ENCODE measurements around the gene AGT. TPM values are rescaled to one million over a fixed set of nuclear protein-coding genes. Genes with fewer than 3 reads are reported as not detected.
A peak's percentile ranks its signal among the peaks of the same experiment; 100 is the strongest.

Gene AGT
- total RNA-seq, 4 donors from 2014 or later, result 17.3 to 49.6 (median 34.5) TPM

DNA sequence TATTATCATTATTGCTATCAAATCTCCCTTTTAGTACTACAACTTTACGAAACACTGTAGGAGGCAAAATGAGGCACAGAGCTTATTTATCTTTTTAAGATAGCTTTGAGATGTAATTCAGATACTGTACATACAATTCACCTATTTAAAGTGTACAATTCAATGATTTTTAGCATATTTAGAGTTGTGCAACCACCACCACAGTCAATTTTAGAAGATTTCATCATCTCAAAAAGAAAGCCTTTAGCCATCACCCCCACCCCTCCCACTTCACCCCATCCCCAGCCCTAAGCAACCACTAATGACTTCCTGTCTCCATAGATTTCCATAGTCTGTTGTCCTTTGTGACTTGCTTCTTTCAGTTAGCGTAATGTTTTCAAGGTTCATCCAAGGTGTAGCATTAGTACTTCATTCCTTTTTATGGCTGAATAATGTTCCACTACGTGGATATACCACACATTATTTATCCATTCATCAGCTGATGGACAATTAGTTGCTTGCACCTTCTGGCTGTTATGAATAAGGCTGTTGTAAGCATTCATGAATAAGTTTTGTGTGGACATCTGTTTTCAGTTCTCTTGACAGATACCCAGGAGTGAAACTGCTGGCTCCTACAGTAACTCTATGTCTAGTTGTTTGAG lies 23.8 kb upstream of the AGT start:
- no peak for TF ChIP-seq POLR2A (IDR thresholded peaks at IDR 0.05)
- TF ChIP-seq, protein P1, sequence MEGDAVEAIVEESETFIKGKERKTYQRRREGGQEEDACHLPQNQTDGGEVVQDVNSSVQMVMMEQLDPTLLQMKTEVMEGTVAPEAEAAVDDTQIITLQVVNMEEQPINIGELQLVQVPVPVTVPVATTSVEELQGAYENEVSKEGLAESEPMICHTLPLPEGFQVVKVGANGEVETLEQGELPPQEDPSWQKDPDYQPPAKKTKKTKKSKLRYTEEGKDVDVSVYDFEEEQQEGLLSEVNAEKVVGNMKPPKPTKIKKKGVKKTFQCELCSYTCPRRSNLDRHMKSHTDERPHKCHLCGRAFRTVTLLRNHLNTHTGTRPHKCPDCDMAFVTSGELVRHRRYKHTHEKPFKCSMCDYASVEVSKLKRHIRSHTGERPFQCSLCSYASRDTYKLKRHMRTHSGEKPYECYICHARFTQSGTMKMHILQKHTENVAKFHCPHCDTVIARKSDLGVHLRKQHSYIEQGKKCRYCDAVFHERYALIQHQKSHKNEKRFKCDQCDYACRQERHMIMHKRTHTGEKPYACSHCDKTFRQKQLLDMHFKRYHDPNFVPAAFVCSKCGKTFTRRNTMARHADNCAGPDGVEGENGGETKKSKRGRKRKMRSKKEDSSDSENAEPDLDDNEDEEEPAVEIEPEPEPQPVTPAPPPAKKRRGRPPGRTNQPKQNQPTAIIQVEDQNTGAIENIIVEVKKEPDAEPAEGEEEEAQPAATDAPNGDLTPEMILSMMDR (IDR thresholded peaks at IDR 0.05 in 4 of 5, conservative IDR thresholded peaks at IDR 0.05 in 1 of 5), result no peak
- no peak overlapping the region for H3K4me3 ChIP-seq
- no peak for DNase-seq
- no peaks in the 10 kb centered on the region for H3K27me3 ChIP-seq
- H3K36me3 ChIP-seq, result no peaks in the 10 kb centered on the region
- intact Hi-C loops (cut with DNase I; ENCODE audit: low total_unique reads) (no loop called here), in situ Hi-C loops (cut with MboI; ENCODE audit: low sequenced_read_pairs in 4 of 4) (no loop called here)
- H3K9me3 ChIP-seq, result no peaks in the 10 kb centered on the region
- no peak overlapping the region for H3K27ac ChIP-seq
- no peak for ATAC-seq
- no peaks in the 10 kb centered on the region for H3K4me1 ChIP-seq

DNA sequence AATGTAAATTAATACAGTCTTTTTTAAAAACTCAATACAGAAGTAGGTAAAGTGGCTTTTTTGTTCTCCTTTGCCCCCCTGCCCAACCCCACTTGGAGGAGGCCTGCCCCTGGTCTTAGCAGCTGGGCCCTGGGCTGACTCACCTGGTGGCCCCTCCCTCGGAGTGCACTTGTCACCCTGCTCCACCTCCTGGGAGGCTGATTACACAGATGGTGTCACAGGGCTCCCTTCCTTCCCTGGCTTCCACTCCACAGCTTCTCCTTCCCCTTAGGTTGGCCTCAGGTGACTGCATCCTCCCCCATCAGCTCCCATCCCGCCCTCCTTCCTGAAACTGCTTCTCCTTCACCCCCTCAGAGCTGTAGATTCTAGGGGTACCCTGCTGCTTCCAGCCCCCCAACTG lies 21.5 kb upstream of the AGT start:
- Histone ChIP-seq H3K4me3 (no peak overlapping the region), H3K27me3 (no peaks in the 10 kb centered on the region), H3K36me3 (no peaks in the 10 kb centered on the region), H3K9me3 (no peaks in the 10 kb centered on the region), H3K4me1 (peaks cover 5 to 10% of the 10 kb centered on the region in 2 donors), H3K27ac (no peak overlapping the region)
- no peak for ATAC-seq
- in situ Hi-C loops (cut with MboI; ENCODE audit: low sequenced_read_pairs in 4 of 4) (no loop called here), intact Hi-C loops (cut with DNase I; ENCODE audit: low total_unique reads) (no loop called here)
- DNase-seq, result no peak
- TF ChIP-seq, protein P1 (IDR thresholded peaks at IDR 0.05 in 4 of 5, conservative IDR thresholded peaks at IDR 0.05 in 1 of 5), result no peak
- TF ChIP-seq POLR2A (IDR thresholded peaks at IDR 0.05), result no peak

DNA sequence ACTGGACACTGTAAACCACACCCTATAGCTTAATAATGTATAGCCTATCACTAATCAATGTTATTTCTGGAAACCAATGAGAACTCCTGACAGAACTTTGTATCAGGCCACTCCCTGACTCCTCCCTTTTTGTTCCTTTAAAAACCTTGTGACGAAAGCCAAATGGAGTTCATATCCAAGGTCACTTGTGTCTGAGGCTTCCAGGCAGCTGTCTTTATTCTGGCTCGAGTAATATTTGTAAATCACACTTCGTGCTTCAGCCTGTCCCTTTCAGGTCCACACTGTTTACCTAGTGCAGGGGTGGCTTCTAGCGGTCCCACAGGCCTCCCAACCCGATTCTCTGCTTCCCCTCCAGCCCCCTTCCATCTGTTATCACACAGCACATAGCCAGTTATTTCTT lies 17.1 kb upstream of the AGT start:
- no peak for TF ChIP-seq POLR2A (IDR thresholded peaks at IDR 0.05)
- TF ChIP-seq, protein P1 (IDR thresholded peaks at IDR 0.05 in 4 of 5, conservative IDR thresholded peaks at IDR 0.05 in 1 of 5), result no peak
- no peak overlapping the region for H3K4me3 ChIP-seq
- no peaks in the 10 kb centered on the region for H3K27me3 ChIP-seq
- H3K27ac ChIP-seq, result peak overlapping the region; percentile 71 to 86 (median 79)
- no peaks in the 10 kb centered on the region for H3K36me3 ChIP-seq
- peak; percentile 38 to 55 for DNase-seq
- H3K9me3 ChIP-seq, result no peaks in the 10 kb centered on the region
- in situ Hi-C loops (cut with MboI; ENCODE audit: low sequenced_read_pairs in 4 of 4), result no loop called here
- peaks cover 16 to 27% of the 10 kb centered on the region in 2 donors for H3K4me1 ChIP-seq
- intact Hi-C loops (cut with DNase I; ENCODE audit: low total_unique reads), result no loop called here
- peak; percentile 92 to 99 for ATAC-seq

DNA sequence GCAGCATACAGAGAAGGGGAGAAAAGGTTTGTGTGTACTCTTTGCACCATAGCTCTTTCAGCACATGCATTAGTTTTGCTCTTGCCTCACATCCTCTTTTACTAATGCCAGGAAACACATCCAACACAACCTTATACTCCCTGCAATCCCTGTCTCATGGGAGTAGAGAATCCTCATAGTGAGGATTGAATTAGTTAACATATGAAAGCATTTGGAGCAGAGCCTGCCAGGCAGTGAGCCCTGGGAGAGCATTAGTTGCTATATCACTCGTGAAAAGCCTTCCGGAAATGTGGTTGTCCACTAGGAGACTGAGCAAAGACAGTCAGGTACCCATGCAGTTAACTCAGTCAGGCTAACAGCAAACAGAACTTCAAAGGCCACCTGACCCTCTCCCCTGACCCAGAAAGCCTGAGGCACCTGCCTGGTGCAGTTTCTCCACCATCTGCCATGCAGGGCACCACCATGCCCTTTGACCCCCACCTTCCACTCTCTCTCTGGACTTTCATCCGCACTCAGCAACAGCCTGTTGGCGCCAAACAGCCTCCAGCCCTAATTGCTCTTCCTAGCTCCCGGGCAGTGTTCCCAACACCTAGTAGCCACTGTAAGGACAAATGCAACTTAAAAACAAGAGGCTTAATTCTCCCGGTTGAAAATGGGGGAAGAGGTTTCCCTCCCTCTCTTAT lies 14.9 kb upstream of the AGT start:
- intact Hi-C loops (cut with DNase I; ENCODE audit: low total_unique reads) (loop anchor here (2.0 kb wide), 1 partner anchor 14 kb away; the partner anchor contains the start of gene AGT), in situ Hi-C loops (cut with MboI; ENCODE audit: low sequenced_read_pairs in 4 of 4) (no loop called here)
- Histone ChIP-seq H3K27me3 (no peaks in the 10 kb centered on the region), H3K4me3 (no peak overlapping the region), H3K9me3 (no peaks in the 10 kb centered on the region), H3K4me1 (peaks cover 16 to 27% of the 10 kb centered on the region in 2 donors), H3K27ac (peak overlapping the region; percentile 33 to 78 (median 55)), H3K36me3 (no peaks in the 10 kb centered on the region)
- TF ChIP-seq, protein P1 (IDR thresholded peaks at IDR 0.05 in 4 of 5, conservative IDR thresholded peaks at IDR 0.05 in 1 of 5), result no peak
- no peak for TF ChIP-seq POLR2A (IDR thresholded peaks at IDR 0.05)
- no peak for ATAC-seq
- DNase-seq, result no peak

All from gastrocnemius medialis (tissue), 4 donors.